Measurements from ENCODE around the gene CYTH4.

CYTH4 gene

DNA sequence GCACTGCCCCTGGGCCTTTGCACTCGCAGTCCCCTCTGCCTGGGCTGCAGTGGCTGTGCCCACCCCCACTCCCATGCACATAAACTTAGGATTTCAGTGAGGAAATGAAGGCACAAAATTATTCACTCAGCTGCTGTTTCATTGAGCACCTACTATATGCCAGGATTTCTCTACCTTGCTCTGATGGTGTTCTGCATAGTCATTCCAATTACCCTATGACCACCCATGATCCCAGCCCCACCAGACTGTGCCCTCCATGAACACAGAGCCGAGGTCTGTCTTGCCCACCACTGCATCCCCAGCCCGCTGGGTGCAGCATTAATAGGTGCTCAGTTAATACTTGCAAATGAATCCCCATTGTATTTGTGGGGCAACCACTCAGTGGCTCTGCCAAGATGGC lies 10.9 kb downstream of the CYTH4 start:
- TF ChIP-seq, protein P1, sequence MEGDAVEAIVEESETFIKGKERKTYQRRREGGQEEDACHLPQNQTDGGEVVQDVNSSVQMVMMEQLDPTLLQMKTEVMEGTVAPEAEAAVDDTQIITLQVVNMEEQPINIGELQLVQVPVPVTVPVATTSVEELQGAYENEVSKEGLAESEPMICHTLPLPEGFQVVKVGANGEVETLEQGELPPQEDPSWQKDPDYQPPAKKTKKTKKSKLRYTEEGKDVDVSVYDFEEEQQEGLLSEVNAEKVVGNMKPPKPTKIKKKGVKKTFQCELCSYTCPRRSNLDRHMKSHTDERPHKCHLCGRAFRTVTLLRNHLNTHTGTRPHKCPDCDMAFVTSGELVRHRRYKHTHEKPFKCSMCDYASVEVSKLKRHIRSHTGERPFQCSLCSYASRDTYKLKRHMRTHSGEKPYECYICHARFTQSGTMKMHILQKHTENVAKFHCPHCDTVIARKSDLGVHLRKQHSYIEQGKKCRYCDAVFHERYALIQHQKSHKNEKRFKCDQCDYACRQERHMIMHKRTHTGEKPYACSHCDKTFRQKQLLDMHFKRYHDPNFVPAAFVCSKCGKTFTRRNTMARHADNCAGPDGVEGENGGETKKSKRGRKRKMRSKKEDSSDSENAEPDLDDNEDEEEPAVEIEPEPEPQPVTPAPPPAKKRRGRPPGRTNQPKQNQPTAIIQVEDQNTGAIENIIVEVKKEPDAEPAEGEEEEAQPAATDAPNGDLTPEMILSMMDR (IDR thresholded peaks at IDR 0.05; ENCODE audit: borderline replicate concordance, insufficient read depth, low read depth, low read length) = no peak
- H3K4me3 ChIP-seq (ENCODE audit: low read depth, low read length) = no peak overlapping the region

DNA sequence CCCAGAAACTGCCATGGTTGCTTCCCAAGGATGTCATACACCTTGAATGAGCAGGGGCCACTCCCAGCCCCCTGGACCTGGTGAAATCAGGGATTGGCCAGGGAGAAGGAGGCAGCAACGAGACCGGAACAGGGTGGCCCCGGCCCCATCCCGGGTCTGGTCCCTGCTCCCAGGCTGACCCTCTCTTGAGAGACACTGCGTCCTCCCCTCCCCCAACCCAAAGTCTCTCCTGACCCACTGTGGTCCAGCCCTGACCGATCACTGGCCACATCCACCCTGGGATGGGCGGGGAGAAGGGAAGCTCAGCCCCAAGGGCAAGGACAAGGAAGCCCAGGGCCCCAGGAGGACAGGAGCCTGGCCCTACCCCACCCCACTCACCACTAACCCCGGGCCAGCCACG lies 12.4 kb downstream of the CYTH4 start:
- no peak overlapping the region for H3K4me3 ChIP-seq (ENCODE audit: low read depth, low read length)
- TF ChIP-seq, protein P1 (IDR thresholded peaks at IDR 0.05; ENCODE audit: borderline replicate concordance, insufficient read depth, low read depth, low read length) = no peak

DNA sequence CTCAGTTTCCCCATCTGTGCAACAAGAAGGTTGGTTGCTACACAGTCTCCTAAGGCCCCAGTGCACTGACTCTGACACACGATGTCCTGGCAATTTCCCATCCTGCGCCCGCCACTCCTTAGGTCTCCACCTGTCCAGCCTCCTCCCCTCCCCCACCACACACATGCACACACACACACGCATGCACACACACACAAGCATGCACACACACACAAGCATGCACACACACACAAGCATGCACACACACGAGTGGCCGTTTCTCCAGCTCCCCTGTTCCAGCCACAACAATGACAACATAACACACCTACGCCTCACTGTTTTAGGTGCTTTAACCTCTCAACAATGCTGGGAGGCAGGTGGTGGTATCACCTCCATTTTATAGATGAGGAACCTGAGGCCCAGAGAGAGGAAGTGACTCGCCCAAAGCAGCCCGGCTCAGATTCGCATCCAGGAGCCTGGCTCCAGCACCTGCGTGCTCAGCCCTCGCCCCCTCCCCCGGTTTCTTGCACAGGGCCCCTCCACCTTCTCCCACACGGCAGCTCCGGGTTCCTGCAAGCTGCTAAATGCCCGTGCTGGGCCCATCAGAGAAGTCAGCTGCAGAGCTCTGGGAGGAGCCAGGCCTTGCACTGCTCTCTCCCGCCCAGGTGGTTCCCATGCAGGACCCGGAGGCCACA lies 13.0 kb downstream of the CYTH4 start:
- TF ChIP-seq, protein P1 (IDR thresholded peaks at IDR 0.05; ENCODE audit: borderline replicate concordance, insufficient read depth, low read depth, low read length) = no peak
- H3K4me3 ChIP-seq (ENCODE audit: low read depth, low read length) = no peak overlapping the region

DNA sequence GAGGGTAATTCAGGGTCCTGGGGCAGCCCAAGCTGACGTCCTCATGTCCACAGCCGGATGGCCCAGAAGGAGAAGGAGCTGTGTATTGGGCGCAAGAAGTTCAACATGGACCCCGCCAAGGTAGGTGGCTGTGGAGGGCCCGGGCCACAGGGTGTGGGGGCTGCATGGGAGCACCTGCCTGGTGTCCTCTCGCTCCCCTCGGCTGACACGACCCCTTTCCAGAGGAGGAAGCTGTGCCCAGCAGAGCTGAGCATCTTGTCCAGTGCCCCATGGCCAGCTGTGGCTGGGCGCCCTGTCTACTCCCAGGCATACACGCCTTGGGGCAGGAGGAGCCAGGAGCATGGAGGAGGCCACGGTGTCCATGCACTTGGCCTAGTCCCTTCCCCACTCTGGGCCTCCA lies 13.6 kb downstream of the CYTH4 start:
- TF ChIP-seq, protein P1 (IDR thresholded peaks at IDR 0.05; ENCODE audit: borderline replicate concordance, insufficient read depth, low read depth, low read length) = no peak
- no peak overlapping the region for H3K4me3 ChIP-seq (ENCODE audit: low read depth, low read length)

DNA sequence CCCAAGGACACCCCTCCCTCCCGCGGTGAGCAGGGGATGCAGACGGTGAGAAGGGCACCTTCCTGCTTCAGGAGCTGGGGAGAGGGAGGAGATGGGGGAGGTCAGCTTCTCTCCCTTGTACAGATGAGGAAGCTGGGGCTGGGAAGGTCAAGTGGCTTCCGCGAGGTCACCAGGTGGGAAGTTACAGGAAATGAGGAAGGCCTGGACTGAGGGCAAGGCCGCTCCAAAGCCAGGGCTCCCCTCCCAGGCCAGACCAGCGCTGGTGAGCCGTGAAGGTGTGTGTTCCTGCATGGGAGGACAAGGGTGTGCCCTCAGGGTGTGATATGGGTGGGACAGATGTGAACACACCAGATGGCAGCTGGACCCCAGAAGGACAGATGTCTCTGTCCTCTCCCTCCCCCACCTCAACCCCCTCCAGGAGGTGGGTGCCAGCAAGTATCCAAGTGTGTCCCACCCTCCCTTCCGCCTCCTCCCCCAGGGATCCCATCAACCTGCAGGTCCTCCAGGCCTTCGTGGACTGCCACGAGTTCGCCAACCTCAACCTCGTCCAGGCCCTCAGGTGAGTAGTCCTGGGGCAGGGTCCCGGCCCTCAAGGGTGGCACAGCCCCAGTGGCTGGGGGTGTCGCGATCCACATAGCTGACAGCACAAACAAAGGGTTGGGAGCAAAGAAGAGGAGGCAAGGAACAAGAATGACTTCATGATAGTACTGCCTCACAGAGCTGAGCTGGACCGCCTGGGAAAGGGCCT lies 16.6 kb downstream of the CYTH4 start:
- H3K4me3 ChIP-seq (ENCODE audit: low read depth, low read length) = no peak overlapping the region
- TF ChIP-seq, protein P1 (IDR thresholded peaks at IDR 0.05; ENCODE audit: borderline replicate concordance, insufficient read depth, low read depth, low read length) = no peak

DNA sequence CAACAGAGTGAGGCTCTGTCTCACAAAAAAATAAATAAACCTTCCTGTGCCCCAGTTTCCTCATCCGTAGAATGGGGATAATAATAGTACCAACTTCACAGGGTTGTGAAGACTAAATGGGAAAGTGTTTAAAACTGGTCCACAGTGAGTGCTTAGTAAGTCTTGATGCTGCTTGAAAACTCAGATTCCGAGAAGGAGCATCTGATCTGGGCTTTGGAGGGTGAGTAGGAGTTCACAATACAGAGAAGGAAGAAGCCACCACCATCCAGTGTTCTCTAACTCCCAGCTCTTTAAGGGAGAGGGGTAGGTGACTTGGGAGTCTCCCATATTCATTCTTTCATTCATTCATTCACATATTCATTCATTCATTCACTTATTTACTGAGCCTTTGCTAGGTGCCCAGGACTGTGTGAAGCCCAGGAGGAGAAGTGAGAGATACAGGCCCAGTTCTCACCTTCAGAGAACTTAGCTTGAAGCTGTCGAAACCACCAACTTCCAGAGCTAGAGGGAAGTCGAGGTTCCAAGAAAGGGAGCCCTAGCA lies 17.7 kb downstream of the CYTH4 start:
- H3K4me3 ChIP-seq (ENCODE audit: low read depth, low read length) = no peak overlapping the region
- TF ChIP-seq, protein P1 (IDR thresholded peaks at IDR 0.05; ENCODE audit: borderline replicate concordance, insufficient read depth, low read depth, low read length) = no peak

Data from GM12875 (cell line).